Stimulated activated CD8-positive, alpha-beta memory T cell treated with anti-CD3 and anti-CD28 coated beads, Interleukin-15, amount 100 ng/mL, for 48 hours (primary cell): ENCODE data around the gene FCHO1.

Experiments
- DNase-seq, 2 donors: peaks; one replicate each; pipeline ENCODE4 v3.0.0-alpha.2; 2020; ENCODE audit warnings: low read depth in 2 of 2

Gene FCHO1

GRCh38 chr19:17831419-17831888 lies 80.2 kb downstream of the FCHO1 start:
- no peak for DNase-seq

DNA sequence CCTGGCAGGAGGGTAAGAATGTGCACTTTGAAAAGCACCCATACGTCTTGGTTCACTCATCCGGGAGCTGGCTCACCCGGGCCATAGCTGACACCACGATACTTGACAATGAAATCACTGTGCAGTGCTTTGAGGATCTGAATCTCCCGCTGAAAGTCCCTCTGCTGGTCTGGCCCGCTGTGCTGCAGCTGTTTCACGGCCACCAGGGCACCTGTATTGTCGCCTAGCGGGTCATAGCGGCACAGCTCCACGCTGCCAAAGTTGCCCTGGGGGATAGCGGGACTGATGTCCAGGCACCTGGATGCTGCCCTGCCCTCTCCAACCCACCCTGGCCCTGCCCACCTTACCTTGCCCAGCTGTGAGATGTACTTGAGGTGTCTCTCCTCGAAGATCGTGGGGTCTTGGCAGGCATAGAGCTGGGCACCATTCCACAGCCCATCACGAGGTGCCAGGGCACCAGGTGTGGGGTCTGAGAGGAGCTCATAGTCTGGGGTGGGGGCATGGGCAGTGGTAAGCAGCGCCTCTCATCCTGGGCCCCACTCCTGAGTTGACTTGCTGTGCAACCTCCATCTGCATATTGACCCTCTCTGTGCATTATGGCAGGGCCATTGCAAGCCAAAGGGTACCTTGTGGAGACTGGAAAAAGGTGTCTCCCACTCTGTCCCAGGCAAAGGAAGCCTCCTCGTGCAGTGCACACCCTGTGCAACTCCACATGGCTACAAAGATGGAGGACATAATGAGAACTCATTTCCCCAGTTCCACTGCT lies 81.3 kb downstream of the FCHO1 start:
- no peak for DNase-seq

DNA sequence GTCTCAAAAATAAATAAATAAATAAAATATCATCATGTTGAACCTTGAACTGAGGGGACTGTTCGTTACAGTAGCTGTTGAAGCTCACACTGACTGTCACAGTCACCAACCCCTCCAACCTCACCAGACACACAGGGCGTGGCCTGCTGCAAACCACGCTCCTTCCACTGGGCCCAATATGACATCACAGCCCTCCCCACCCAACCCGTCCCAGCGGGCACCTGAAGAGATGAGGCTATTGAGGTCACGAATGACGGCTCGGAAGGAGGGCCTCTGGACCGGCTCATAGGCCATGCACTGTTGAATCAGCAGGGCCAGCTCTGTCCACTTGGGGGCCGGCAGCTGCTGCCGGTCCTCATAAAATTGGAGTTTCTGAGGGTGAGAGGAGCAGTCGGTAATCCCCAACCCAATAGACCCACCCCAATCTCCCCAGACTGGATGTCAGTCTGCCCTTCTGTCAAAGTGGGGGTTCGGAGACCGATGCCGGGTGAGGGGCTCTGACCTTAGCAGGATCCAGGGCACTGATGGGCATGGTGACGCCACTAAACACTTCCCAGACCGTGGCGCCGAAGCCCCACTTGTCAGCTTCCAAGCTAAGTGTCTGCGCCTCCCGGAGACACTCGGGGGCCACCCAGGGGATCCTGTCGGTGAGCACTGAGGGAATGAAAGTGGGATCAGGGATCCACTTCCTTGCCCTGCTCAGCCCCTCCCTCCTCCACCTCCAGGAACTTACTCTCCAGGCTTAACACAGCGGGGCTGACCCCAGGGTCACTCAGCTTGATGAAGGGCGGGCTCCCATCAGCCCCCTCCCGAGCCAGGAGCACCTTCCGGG lies 83.3 kb downstream of the FCHO1 start:
- DNase-seq = no peak

- no peak for DNase-seq
Measured at GRCh38 chr19:17835182-17836006, 84.1 kb downstream of the FCHO1 start.

DNA sequence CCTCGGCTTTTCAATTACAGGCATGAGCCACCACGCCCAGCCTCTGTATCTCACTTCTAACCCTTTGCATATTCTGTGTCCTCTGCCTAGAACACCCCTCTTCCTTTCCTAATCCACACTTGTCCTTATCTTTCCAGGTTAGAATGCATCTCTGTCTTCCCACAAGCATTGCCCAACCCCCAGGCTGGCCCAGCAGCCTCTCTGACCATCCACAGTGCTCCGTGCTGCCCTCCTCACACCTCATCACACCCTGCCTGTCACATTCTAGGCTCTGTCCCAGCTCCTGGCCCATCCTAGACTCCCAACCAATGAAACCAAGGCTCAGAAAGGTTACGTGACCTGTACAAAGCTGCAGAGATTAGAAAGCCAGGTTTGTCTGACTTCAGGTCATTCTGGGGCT lies 85.3 kb downstream of the FCHO1 start:
- DNase-seq = no peak

- no peak for DNase-seq
Measured at GRCh38 chr19:17837972-17838371, 86.7 kb downstream of the FCHO1 start.
